Stimulated activated CD4-positive, alpha-beta T cell treated with anti-CD3 and anti-CD28 coated beads, Interleukin-2, amount 100 ng/mL, for 24 hours (primary cell): ENCODE measurements around the gene GRIPAP1.
"Not testable (repeated sequence)": the region's sequence is repeated elsewhere in the genome, so short reads cannot be mapped to it uniquely, and the experiment has no call there.

Source experiments
- DNase-seq, 2 donors: peaks; one replicate each; pipeline ENCODE4 v3.0.0-alpha.2; 2020

GRIPAP1 gene

GRCh38 chrX:48992341-48992740 is 9.7 kb downstream of the GRIPAP1 start:
- no peak for DNase-seq

- DNase-seq: no peak
Measured at GRCh38 chrX:48989483-48989882, 12.6 kb downstream of the GRIPAP1 start.

- DNase-seq: no peak
Measured at GRCh38 chrX:48983896-48984295, 18.2 kb downstream of the GRIPAP1 start.

- DNase-seq: no peak
Measured at GRCh38 chrX:48983081-48983480, 19.0 kb downstream of the GRIPAP1 start.

- DNase-seq: no peak
Measured at GRCh38 chrX:48981178-48981577, 20.9 kb downstream of the GRIPAP1 start.

GRCh38 chrX:48980341-48980740 is 21.7 kb downstream of the GRIPAP1 start:
- DNase-seq: not testable (repeated sequence)

GRCh38 chrX:48978226-48978625 is 23.8 kb downstream of the GRIPAP1 start:
- no peak for DNase-seq

GRCh38 chrX:48976086-48976485 is 26.0 kb downstream of the GRIPAP1 start:
- no peak for DNase-seq

GRCh38 chrX:48975541-48975940 is 26.5 kb downstream of the GRIPAP1 start:
- DNase-seq: no peak

GRCh38 chrX:48975041-48975440 is 27.0 kb downstream of the GRIPAP1 start:
- DNase-seq: no peak

- DNase-seq: no peak
Measured at GRCh38 chrX:48974574-48974973, 27.5 kb downstream of the GRIPAP1 start.

GRCh38 chrX:48974033-48974432 is 28.0 kb downstream of the GRIPAP1 start:
- DNase-seq: no peak

GRCh38 chrX:48972220-48973164 is 29.6 kb downstream of the GRIPAP1 start:
- DNase-seq: peak; percentile 20 to 27

GRCh38 chrX:48971249-48972219 is 30.5 kb downstream of the GRIPAP1 start, which contains the start of gene KCND1:
Gene KCND1, minus strand, starts transcription at chrX:48971844. Its CDS starts 1,573 bp downstream, at chrX:48970271.
- DNase-seq: peak; percentile 12 to 20

GRCh38 chrX:48969471-48969870 is 32.6 kb downstream of the GRIPAP1 start:
- no peak for DNase-seq

- no peak for DNase-seq
Measured at GRCh38 chrX:48968377-48968776, 33.7 kb downstream of the GRIPAP1 start.

- no peak for DNase-seq
Measured at GRCh38 chrX:48966796-48967579, 35.1 kb downstream of the GRIPAP1 start.

GRCh38 chrX:48965959-48966358 is 36.1 kb downstream of the GRIPAP1 start:
- no peak for DNase-seq

- no peak for DNase-seq
Measured at GRCh38 chrX:48961585-48962091, 40.4 kb downstream of the GRIPAP1 start.

GRCh38 chrX:48960291-48960690 is 41.8 kb downstream of the GRIPAP1 start:
- no peak for DNase-seq

- peak in 1 of 2 donors; percentile 21 for DNase-seq
Measured at GRCh38 chrX:48958635-48959094, 43.4 kb downstream of the GRIPAP1 start.
